Neural progenitor cell (in vitro differentiated cells): ENCODE results near the gene INS. TPM values are rescaled to one million over a fixed set of nuclear protein-coding genes. Genes with fewer than 3 reads are reported as not detected.

Experiments
- DNase-seq: peaks from one replicate; pipeline ENCODE4 v3.0.0-alpha.2; 2016; ENCODE audit warnings: low spot score
- H2AFZ ChIP-seq: fragments of 200-600 bp; sonication (generic); replicated peaks from 2 replicates; pipeline ENCODE4 v1.6.1; 2016; ENCODE audit warnings: antibody characterized with exemption
- H3F3A ChIP-seq: fragments of 200-600 bp; sonication (generic); 2 replicates; pipeline ENCODE4 v1.6.1; 2016; ENCODE audit warnings: antibody characterized with exemption, low read depth
- H3K27ac ChIP-seq: fragments of 200-600 bp; sonication (generic); 2 replicates; pipeline ENCODE4 v1.5.1; 2016; ENCODE audit warnings: mild to moderate bottlenecking
- H3K27me3 ChIP-seq: fragments of 200-600 bp; sonication (generic); 2 replicates; pipeline ENCODE4 v1.6.1; 2016; ENCODE audit warnings: mild to moderate bottlenecking, moderate library complexity
- H3K36me3 ChIP-seq: fragments of 200-600 bp; sonication (generic); 2 replicates; pipeline ENCODE4 v1.5.1; 2016
- H3K4me1 ChIP-seq: fragments of 200-600 bp; sonication (generic); 2 replicates; pipeline ENCODE4 v1.6.1; 2016; ENCODE audit warnings: mixed run types
- H3K4me2 ChIP-seq: fragments of 200-600 bp; sonication (generic); 2 replicates; pipeline ENCODE4 v1.6.1; 2016
- H3K4me3 ChIP-seq: fragments of 200-600 bp; sonication (generic); 2 replicates; pipeline ENCODE4 v1.5.1; 2016
- H3K79me2 ChIP-seq: fragments of 200-600 bp; sonication (generic); 2 replicates; pipeline ENCODE4 v1.6.1; 2016; ENCODE audit warnings: low read depth
- H3K9ac ChIP-seq: fragments of 200-600 bp; sonication (generic); 2 replicates; pipeline ENCODE4 v1.6.1; 2016
- H3K9me3 ChIP-seq: fragments of 200-600 bp; sonication (generic); 2 replicates; pipeline ENCODE4 v1.5.1; 2016; ENCODE audit warnings: low read depth
- H4K20me1 ChIP-seq: fragments of 200-600 bp; sonication (generic); 2 replicates; pipeline ENCODE4 v1.6.1; 2016; ENCODE audit warnings: low read depth
- H3K27ac Mint-ChIP-seq: 3 replicates; pipeline ENCODE4 v1.8.0; 2021; ENCODE audit warnings: mixed read lengths
- H3K27me3 Mint-ChIP-seq: 2 replicates; pipeline ENCODE4 v1.8.0; 2022; ENCODE audit warnings: low read depth, mild to moderate bottlenecking, inconsistent platforms, moderate library complexity, mixed read lengths; ENCODE audit not compliant: insufficient read depth
- H3K36me3 Mint-ChIP-seq: 3 replicates; pipeline ENCODE4 v1.8.0; 2021; ENCODE audit warnings: mixed read lengths
- H3K4me1 Mint-ChIP-seq: 3 replicates; pipeline ENCODE4 v1.8.0; 2021; ENCODE audit warnings: mixed read lengths
- H3K4me3 Mint-ChIP-seq: 3 replicates; pipeline ENCODE4 v1.8.0; 2021; ENCODE audit warnings: mild to moderate bottlenecking, moderate library complexity, mixed read lengths
- H3K9me3 Mint-ChIP-seq: 3 replicates; pipeline ENCODE4 v1.8.0; 2020; ENCODE audit warnings: mixed read lengths
- EZH2 ChIP-seq: fragments of 200-600 bp; sonication (generic); IDR thresholded peaks from 2 replicates; pipeline ENCODE4 v1.6.1; 2017; ENCODE audit warnings: antibody characterized with exemption, mild to moderate bottlenecking, moderate library complexity
- EZH2phosphoT487 ChIP-seq: fragments of 200-600 bp; sonication (generic); IDR thresholded peaks from 2 replicates; pipeline ENCODE4 v1.6.1; 2017; ENCODE audit warnings: antibody characterized with exemption
- total RNA-seq: library from RNA; depleted of rRNA; stranded (reverse); fragments of >200 nt; gene quantifications from 2 replicates; pipeline ENCODE4 v1.2.3, GENCODE V29; 2015; ENCODE audit warnings: low replicate concordance
- TF ChIP-seq, protein P1 (sequence below): fragments of 200-600 bp; sonication (generic); IDR thresholded peaks from 2 replicates; pipeline ENCODE4 v1.5.1; 2017; ENCODE audit warnings: antibody characterized with exemption, mild to moderate bottlenecking

The INS gene
- total RNA-seq, 1 donor from 2014 or later: not detected

DNA sequence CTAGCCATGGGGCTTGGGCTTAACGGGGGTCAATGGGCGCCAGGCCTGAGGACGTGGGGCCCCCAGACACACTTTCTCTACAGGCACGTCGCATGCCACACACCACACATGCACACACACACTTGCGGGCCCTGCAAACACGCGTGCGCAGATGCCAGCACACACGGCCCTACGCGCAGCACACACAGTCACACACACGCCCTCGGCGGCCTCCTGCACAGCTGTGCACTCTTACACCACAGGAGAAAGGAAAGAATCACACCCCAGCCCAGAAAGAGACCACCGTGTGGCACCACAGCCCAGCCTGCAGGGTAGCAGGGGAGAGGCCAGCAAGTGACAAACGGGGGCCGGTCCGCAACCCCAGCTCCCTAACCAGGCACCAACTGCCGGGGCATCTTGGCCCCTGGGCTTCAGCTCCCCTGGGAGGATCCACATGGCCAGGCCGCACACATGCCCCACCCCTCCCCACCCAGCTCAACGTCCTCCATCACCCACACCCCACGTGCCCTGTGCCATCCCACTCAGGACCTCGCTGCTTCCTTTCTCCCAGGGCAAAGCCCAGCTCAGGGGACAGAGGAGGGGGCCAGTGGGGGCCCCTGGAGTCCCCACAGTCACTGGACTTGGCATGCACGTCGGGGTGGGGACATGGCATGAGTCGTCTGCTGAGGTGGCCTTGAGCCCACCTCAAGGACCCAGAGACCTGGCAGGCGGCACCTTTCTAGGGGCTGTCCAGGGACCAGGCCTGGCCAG lies 36.9 kb upstream of the INS start:
- no peaks in the 10 kb centered on the region for H3K36me3 ChIP-seq
- peaks cover 10% of the 10 kb centered on the region for H3K27me3 ChIP-seq
- H3K9ac ChIP-seq: no peak overlapping the region
- H3K9me3 ChIP-seq: no peaks in the 10 kb centered on the region
- peaks cover 12% of the 10 kb centered on the region for H3K4me1 Mint-ChIP-seq
- peaks cover 5% of the 10 kb centered on the region for H3K4me1 ChIP-seq
- H3K36me3 Mint-ChIP-seq: no peaks in the 10 kb centered on the region
- H3K4me3 Mint-ChIP-seq: peak overlapping the region; percentile 30
- no peaks in the 10 kb centered on the region for H4K20me1 ChIP-seq
- no peak for DNase-seq
- H3K27ac Mint-ChIP-seq: no peak overlapping the region
- no peak overlapping the region for H3K27ac ChIP-seq
- no peak for TF ChIP-seq EZH2
- TF ChIP-seq, protein P1, sequence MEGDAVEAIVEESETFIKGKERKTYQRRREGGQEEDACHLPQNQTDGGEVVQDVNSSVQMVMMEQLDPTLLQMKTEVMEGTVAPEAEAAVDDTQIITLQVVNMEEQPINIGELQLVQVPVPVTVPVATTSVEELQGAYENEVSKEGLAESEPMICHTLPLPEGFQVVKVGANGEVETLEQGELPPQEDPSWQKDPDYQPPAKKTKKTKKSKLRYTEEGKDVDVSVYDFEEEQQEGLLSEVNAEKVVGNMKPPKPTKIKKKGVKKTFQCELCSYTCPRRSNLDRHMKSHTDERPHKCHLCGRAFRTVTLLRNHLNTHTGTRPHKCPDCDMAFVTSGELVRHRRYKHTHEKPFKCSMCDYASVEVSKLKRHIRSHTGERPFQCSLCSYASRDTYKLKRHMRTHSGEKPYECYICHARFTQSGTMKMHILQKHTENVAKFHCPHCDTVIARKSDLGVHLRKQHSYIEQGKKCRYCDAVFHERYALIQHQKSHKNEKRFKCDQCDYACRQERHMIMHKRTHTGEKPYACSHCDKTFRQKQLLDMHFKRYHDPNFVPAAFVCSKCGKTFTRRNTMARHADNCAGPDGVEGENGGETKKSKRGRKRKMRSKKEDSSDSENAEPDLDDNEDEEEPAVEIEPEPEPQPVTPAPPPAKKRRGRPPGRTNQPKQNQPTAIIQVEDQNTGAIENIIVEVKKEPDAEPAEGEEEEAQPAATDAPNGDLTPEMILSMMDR: no peak
- no peak for TF ChIP-seq EZH2phosphoT487
- peaks cover 5% of the 10 kb centered on the region for H3K9me3 Mint-ChIP-seq
- H3K4me2 ChIP-seq: no peak overlapping the region
- peaks cover 18% of the 10 kb centered on the region for H3K27me3 Mint-ChIP-seq
- no peak overlapping the region for H3K4me3 ChIP-seq
- no peaks in the 10 kb centered on the region for H3K79me2 ChIP-seq
- no peaks in the 10 kb centered on the region for H3F3A ChIP-seq
- H2AFZ ChIP-seq: no peak overlapping the region

DNA sequence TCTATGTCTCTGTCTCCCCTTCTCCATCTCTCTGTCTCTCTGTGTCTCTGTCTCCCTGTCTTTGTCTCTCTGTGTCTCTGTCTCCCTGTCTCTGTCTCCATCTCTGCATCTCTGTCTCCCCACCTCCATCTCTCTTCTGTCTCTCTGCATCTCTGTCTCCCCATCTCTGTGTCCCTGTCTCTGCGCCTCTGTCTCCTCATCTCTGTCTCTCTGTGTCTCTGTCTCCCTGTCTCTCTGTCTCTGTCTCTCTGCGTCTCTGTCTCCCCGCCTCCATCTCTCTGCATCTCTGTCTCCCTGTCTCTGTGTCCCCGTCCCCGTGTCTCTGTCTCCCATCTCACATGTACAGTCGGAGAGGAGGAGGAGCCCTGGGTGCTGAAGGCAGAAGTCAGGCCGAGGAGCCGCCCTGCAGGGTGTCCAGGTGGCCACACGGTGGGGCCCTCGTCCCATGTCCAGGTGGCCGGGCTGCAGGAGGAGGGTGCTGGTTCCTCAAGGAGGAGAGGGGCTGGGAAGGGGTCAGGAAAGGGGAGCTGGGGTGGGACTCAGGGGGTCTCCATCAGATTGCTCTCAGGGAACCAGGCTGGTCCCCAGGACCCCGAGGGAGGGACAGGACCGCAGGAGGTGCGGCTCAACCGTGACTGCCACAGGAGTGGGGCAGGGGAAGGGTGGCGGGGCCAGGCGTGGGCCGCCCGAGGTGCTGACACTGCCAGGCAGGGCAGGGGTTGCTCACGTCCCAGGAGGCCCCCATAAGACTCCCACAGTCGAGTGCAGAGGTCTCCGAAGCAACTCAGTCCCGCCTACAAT lies 36.2 kb upstream of the INS start:
- peaks cover 18% of the 10 kb centered on the region for H3K27me3 Mint-ChIP-seq
- Histone ChIP-seq H3K4me2 (no peak overlapping the region), H3K27ac (no peak overlapping the region), H3F3A (no peaks in the 10 kb centered on the region), H3K79me2 (no peaks in the 10 kb centered on the region), H3K4me3 (no peak overlapping the region), H3K27me3 (peaks cover 10% of the 10 kb centered on the region), H3K9ac (no peak overlapping the region), H3K9me3 (no peaks in the 10 kb centered on the region), H2AFZ (no peak overlapping the region), H3K36me3 (no peaks in the 10 kb centered on the region), H3K4me1 (peaks cover 8% of the 10 kb centered on the region), H4K20me1 (no peaks in the 10 kb centered on the region)
- peak; percentile 93 for DNase-seq
- no peak overlapping the region for H3K27ac Mint-ChIP-seq
- H3K4me1 Mint-ChIP-seq: peaks cover 12% of the 10 kb centered on the region
- peaks cover 5% of the 10 kb centered on the region for H3K9me3 Mint-ChIP-seq
- no peaks in the 10 kb centered on the region for H3K36me3 Mint-ChIP-seq
- TF ChIP-seq, protein P1: peak; percentile 96
- TF ChIP-seq EZH2: no peak
- no peak for TF ChIP-seq EZH2phosphoT487
- no peak overlapping the region for H3K4me3 Mint-ChIP-seq

GRCh38 chr11:2195756-2196088 lies 34.7 kb upstream of the INS start:
- no peak overlapping the region for H3K4me3 Mint-ChIP-seq
- TF ChIP-seq, protein P1: no peak

More at GRCh38 chr11:2195756-2196088, 34.7 kb upstream of the INS start:
- H2AFZ ChIP-seq: no peak overlapping the region
- no peaks in the 10 kb centered on the region for H3K79me2 ChIP-seq
- peaks cover 1% of the 10 kb centered on the region for H3K9me3 Mint-ChIP-seq
- peaks cover 14% of the 10 kb centered on the region for H3K27me3 Mint-ChIP-seq
- no peak overlapping the region for H3K4me3 ChIP-seq
- no peaks in the 10 kb centered on the region for H3K36me3 ChIP-seq
- H3K36me3 Mint-ChIP-seq: no peaks in the 10 kb centered on the region
- H3K4me1 Mint-ChIP-seq: peaks cover 24% of the 10 kb centered on the region
- H3K4me2 ChIP-seq: no peak overlapping the region
- peaks cover 10% of the 10 kb centered on the region for H3K27me3 ChIP-seq
- H3F3A ChIP-seq: peaks cover 14% of the 10 kb centered on the region
- no peaks in the 10 kb centered on the region for H3K9me3 ChIP-seq
- H4K20me1 ChIP-seq: no peaks in the 10 kb centered on the region
- H3K4me1 ChIP-seq: peaks cover 23% of the 10 kb centered on the region
- H3K27ac ChIP-seq: no peak overlapping the region
- H3K27ac Mint-ChIP-seq: no peak overlapping the region
- DNase-seq: no peak
- no peak overlapping the region for H3K9ac ChIP-seq
